Measurements from ENCODE around the gene FTO. TPM values are rescaled to one million over a fixed set of nuclear protein-coding genes. Genes with fewer than 3 reads are reported as not detected.

Gene FTO
- polyA plus RNA-seq, 2 of the 4 experiments (the other 2 are of a cell fraction), result 48.7 to 101 TPM

GRCh38 chr16:54152362-54153239, 448.6 kb downstream of the FTO start:
- ATAC-seq (no peak), DNase-seq (ENCODE audit: low read depth in 1 of 2, low spot score in 1 of 2) (no peak), FAIRE-seq (no peak)
- WGBS (ENCODE audit: missing lambda C conversion rate), result 82% methylated on average over 19 of the region's 19 CpGs
- Histone ChIP-seq H3K4me2 (no peak overlapping the region), H3K27ac (no peak overlapping the region), H3K9me3 (no peaks in the 10 kb centered on the region), H3K4me1 (no peaks in the 10 kb centered on the region), H3K4me3 (no peak overlapping the region)
- TF ChIP-seq ZC3H11A (IDR thresholded peaks at IDR 0.05) (no peak), CHD4 (IDR thresholded peaks at IDR 0.05; ENCODE audit: borderline replicate concordance) (no peak), HDAC2 (IDR thresholded peaks at IDR 0.05) (no peak), JUNB (IDR thresholded peaks at IDR 0.05) (no peak), EP300 (IDR thresholded peaks at IDR 0.05) (no peak), MAFK (IDR thresholded peaks at IDR 0.05; ENCODE audit: partially characterized antibody) (no peak)
- TF ChIP-seq, protein P1, sequence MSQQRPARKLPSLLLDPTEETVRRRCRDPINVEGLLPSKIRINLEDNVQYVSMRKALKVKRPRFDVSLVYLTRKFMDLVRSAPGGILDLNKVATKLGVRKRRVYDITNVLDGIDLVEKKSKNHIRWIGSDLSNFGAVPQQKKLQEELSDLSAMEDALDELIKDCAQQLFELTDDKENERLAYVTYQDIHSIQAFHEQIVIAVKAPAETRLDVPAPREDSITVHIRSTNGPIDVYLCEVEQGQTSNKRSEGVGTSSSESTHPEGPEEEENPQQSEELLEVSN (IDR thresholded peaks at IDR 0.05; ENCODE audit: borderline replicate concordance, low read depth), result no peak
- POLR2A ChIA-PET, result no interaction called here
- CTCF ChIA-PET, result interaction anchor here (0.9 kb wide), 1 partner anchor 11 kb away, joined by 3 read pairs; no protein-coding TSS in a partner anchor

GRCh38 chr16:54153240-54153934, 449.4 kb downstream of the FTO start:
- TF ChIP-seq HMGXB4 (CRISPR knock-in tag; IDR thresholded peaks at IDR 0.05; ENCODE audit: borderline replicate concordance) (no peak), FOSB (CRISPR knock-in tag; IDR thresholded peaks at IDR 0.05) (no peak), NR3C1 (IDR thresholded peaks at IDR 0.05) (no peak), EHMT2 (IDR thresholded peaks at IDR 0.05; ENCODE audit: low read depth) (no peak), SREBF2 (IDR thresholded peaks at IDR 0.05) (no peak), SMC3 (IDR thresholded peaks at IDR 0.05) (no peak), POLR2A (IDR thresholded peaks at IDR 0.05; ENCODE audit: low read length) (no peak), MAFK (IDR thresholded peaks at IDR 0.05; ENCODE audit: partially characterized antibody) (no peak), NPAS2 (CRISPR knock-in tag; IDR thresholded peaks at IDR 0.05; ENCODE audit: borderline replicate concordance) (no peak), KDM5A (IDR thresholded peaks at IDR 0.05) (no peak), EP300 (IDR thresholded peaks at IDR 0.05) (no peak), ESRRA (IDR thresholded peaks at IDR 0.05; ENCODE audit: borderline replicate concordance, low read length) (no peak), PHF8 (IDR thresholded peaks at IDR 0.05; ENCODE audit: borderline replicate concordance, low read depth) (no peak), EHF (CRISPR knock-in tag; IDR thresholded peaks at IDR 0.05) (no peak), PBX3 (IDR thresholded peaks at IDR 0.05) (no peak), CEBPB (IDR thresholded peaks at IDR 0.05) (no peak)
- TF ChIP-seq, protein P1 (IDR thresholded peaks at IDR 0.05; ENCODE audit: borderline replicate concordance, low read depth), result no peak
- TF ChIP-seq, protein P2, sequence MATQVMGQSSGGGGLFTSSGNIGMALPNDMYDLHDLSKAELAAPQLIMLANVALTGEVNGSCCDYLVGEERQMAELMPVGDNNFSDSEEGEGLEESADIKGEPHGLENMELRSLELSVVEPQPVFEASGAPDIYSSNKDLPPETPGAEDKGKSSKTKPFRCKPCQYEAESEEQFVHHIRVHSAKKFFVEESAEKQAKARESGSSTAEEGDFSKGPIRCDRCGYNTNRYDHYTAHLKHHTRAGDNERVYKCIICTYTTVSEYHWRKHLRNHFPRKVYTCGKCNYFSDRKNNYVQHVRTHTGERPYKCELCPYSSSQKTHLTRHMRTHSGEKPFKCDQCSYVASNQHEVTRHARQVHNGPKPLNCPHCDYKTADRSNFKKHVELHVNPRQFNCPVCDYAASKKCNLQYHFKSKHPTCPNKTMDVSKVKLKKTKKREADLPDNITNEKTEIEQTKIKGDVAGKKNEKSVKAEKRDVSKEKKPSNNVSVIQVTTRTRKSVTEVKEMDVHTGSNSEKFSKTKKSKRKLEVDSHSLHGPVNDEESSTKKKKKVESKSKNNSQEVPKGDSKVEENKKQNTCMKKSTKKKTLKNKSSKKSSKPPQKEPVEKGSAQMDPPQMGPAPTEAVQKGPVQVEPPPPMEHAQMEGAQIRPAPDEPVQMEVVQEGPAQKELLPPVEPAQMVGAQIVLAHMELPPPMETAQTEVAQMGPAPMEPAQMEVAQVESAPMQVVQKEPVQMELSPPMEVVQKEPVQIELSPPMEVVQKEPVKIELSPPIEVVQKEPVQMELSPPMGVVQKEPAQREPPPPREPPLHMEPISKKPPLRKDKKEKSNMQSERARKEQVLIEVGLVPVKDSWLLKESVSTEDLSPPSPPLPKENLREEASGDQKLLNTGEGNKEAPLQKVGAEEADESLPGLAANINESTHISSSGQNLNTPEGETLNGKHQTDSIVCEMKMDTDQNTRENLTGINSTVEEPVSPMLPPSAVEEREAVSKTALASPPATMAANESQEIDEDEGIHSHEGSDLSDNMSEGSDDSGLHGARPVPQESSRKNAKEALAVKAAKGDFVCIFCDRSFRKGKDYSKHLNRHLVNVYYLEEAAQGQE (IDR thresholded peaks at IDR 0.05), result no peak

More at GRCh38 chr16:54153240-54153934, 449.4 kb downstream of the FTO start:
- Histone ChIP-seq H3K27ac (no peak overlapping the region), H3K9me3 (no peaks in the 10 kb centered on the region), H3K4me3 (no peak overlapping the region), H3K4me2 (no peak overlapping the region), H3K4me1 (no peaks in the 10 kb centered on the region)
- POLR2A ChIA-PET, result no interaction called here
- CTCF ChIA-PET, result no interaction called here
- FAIRE-seq (no peak), DNase-seq (ENCODE audit: low read depth in 1 of 2, low spot score in 1 of 2) (no peak), ATAC-seq (no peak)
- 68% methylated on average over 12 of the region's 12 CpGs for WGBS (ENCODE audit: missing lambda C conversion rate)

Measured in A549 (cell line).